ENCODE data around the gene LACTBL1. TPM values are rescaled to one million over a fixed set of nuclear protein-coding genes. Genes with fewer than 3 reads are reported as not detected.
"Not testable (repeated sequence)": the region's sequence is repeated elsewhere in the genome, so short reads cannot be mapped to it uniquely, and the experiment has no call there.

LACTBL1 gene
- total RNA-seq, 4 donors from 2014 or later, result not detected

GRCh38 chr1:22949822-22950331, 22.8 kb downstream of the LACTBL1 start:
- 44% methylated on average over 5 of the region's 5 CpGs for WGBS

GRCh38 chr1:22945171-22945570, 27.5 kb downstream of the LACTBL1 start:
- H3K4me3 ChIP-seq, H3K9me3 ChIP-seq, H3K27ac ChIP-seq, H3K4me1 ChIP-seq, H3K36me3 ChIP-seq: not testable (repeated sequence)
- WGBS, result 94% methylated on average over 5 of the region's 5 CpGs
- peak in 1 of 2 donors; percentile 20 for DNase-seq (ENCODE audit: low spot score in 2 of 2)
- peaks cover 15% of the 10 kb centered on the region for H3K27me3 ChIP-seq

More at GRCh38 chr1:22949822-22950331, 22.8 kb downstream of the LACTBL1 start:
- Histone ChIP-seq H3K27ac (no peak overlapping the region), H3K4me3 (no peak overlapping the region), H3K27me3 (peaks cover 56% of the 10 kb centered on the region), H3K4me1 (peaks cover 12% of the 10 kb centered on the region), H3K36me3 (no peaks in the 10 kb centered on the region), H3K9me3 (no peaks in the 10 kb centered on the region)
- no peak for TF ChIP-seq POLR2AphosphoS5 (IDR thresholded peaks at IDR 0.05)
- no peak for TF ChIP-seq EP300 (IDR thresholded peaks at IDR 0.05)
- TF ChIP-seq CTCF (IDR thresholded peaks at IDR 0.05), result no peak
- no peak for TF ChIP-seq POLR2A (IDR thresholded peaks at IDR 0.05)
- no peak for DNase-seq (ENCODE audit: low spot score in 2 of 2)

- Histone ChIP-seq H3K4me1 (no peaks in the 10 kb centered on the region), H3K27me3 (peaks cover 15% of the 10 kb centered on the region), H3K36me3 (no peaks in the 10 kb centered on the region), H3K4me3 (no peak overlapping the region), H3K9me3 (peaks cover 2% of the 10 kb centered on the region), H3K27ac (no peak overlapping the region)
- TF ChIP-seq POLR2A (IDR thresholded peaks at IDR 0.05) (no peak), POLR2AphosphoS5 (IDR thresholded peaks at IDR 0.05) (no peak), EP300 (IDR thresholded peaks at IDR 0.05) (no peak), CTCF (IDR thresholded peaks at IDR 0.05) (no peak)
- DNase-seq (ENCODE audit: low spot score in 2 of 2), result peak in 1 of 2 donors; percentile 7
- 81% methylated on average over 4 of the region's 4 CpGs for WGBS
Observed at GRCh38 chr1:22944346-22945055, 28.2 kb downstream of the LACTBL1 start.

- no peak overlapping the region for H3K4me3 ChIP-seq
- no peak for DNase-seq (ENCODE audit: low spot score in 2 of 2)
- H3K36me3 ChIP-seq, result no peaks in the 10 kb centered on the region
- peaks cover 11% of the 10 kb centered on the region for H3K27me3 ChIP-seq
- H3K9me3 ChIP-seq, result peaks cover 2% of the 10 kb centered on the region
- TF ChIP-seq CTCF (IDR thresholded peaks at IDR 0.05), result no peak
- no peak for TF ChIP-seq EP300 (IDR thresholded peaks at IDR 0.05)
- no peak for TF ChIP-seq POLR2A (IDR thresholded peaks at IDR 0.05)
- no peak for TF ChIP-seq POLR2AphosphoS5 (IDR thresholded peaks at IDR 0.05)
- no peak overlapping the region for H3K27ac ChIP-seq
- no peaks in the 10 kb centered on the region for H3K4me1 ChIP-seq
- 64% methylated on average over 2 of the region's 2 CpGs for WGBS
Observed at GRCh38 chr1:22941257-22941656, 31.4 kb downstream of the LACTBL1 start.

- WGBS, result 58% methylated on average over 2 of the region's 2 CpGs
- H3K36me3 ChIP-seq, result no peaks in the 10 kb centered on the region
- no peak overlapping the region for H3K4me3 ChIP-seq
- H3K9me3 ChIP-seq, result peaks cover 2% of the 10 kb centered on the region
- H3K27me3 ChIP-seq, result no peaks in the 10 kb centered on the region
- no peaks in the 10 kb centered on the region for H3K4me1 ChIP-seq
- TF ChIP-seq POLR2AphosphoS5 (IDR thresholded peaks at IDR 0.05), result no peak
- TF ChIP-seq EP300 (IDR thresholded peaks at IDR 0.05), result no peak
- TF ChIP-seq POLR2A (IDR thresholded peaks at IDR 0.05), result no peak
- no peak for TF ChIP-seq CTCF (IDR thresholded peaks at IDR 0.05)
- H3K27ac ChIP-seq, result no peak overlapping the region
- DNase-seq (ENCODE audit: low spot score in 2 of 2), result no peak
Observed at GRCh38 chr1:22936681-22937080, 36.0 kb downstream of the LACTBL1 start.
